Measurements from ENCODE around the gene SELENON. TPM values are rescaled to one million over a fixed set of nuclear protein-coding genes. Genes with fewer than 3 reads are reported as not detected.

The SELENON gene
- polyA plus RNA-seq, 2 donors, result 19.2 to 21.4 TPM

GRCh38 chr1:25770541-25771220 is 29.3 kb upstream of the SELENON start:
- Histone ChIP-seq H3K9me3 (ENCODE audit: control insufficient read depth in 2 of 2, insufficient read depth in 1 of 2, low read depth in 1 of 2, low read length in 1 of 2) (peaks cover 0 to 2% of the 10 kb centered on the region in 2 donors), H3K27ac (ENCODE audit: low read depth in 2 of 2, low read length in 1 of 2) (peak overlapping the region in 1 of 2 donors; percentile 24), H3K4me3 (ENCODE audit: low read depth in 1 of 2, low read length in 2 of 2) (no peak overlapping the region), H3K27me3 (ENCODE audit: control insufficient read depth in 1 of 2, insufficient read depth in 2 of 2, low read length in 2 of 2) (no peaks in the 10 kb centered on the region), H3K36me3 (ENCODE audit: control insufficient read depth in 2 of 2, insufficient read depth in 2 of 2, low read length in 1 of 2) (peaks cover 0 to 4% of the 10 kb centered on the region in 2 donors), H3K4me1 (ENCODE audit: control insufficient read depth in 2 of 2, insufficient read depth in 2 of 2, low read length in 1 of 2) (peaks cover 3 to 11% of the 10 kb centered on the region in 2 donors)
- 79 to 81% methylated on average over 14 of the region's 14 CpGs for WGBS, 2 donors

GRCh38 chr1:25771221-25772114 is 28.5 kb upstream of the SELENON start:
- Histone ChIP-seq H3K36me3 (ENCODE audit: control insufficient read depth in 2 of 2, insufficient read depth in 2 of 2, low read length in 1 of 2) (peaks cover 0 to 4% of the 10 kb centered on the region in 2 donors), H3K27ac (ENCODE audit: low read depth in 2 of 2, low read length in 1 of 2) (peak overlapping the region in 1 of 2 donors; percentile 2), H3K4me1 (ENCODE audit: control insufficient read depth in 2 of 2, insufficient read depth in 2 of 2, low read length in 1 of 2) (peaks cover 3 to 9% of the 10 kb centered on the region in 2 donors), H3K9me3 (ENCODE audit: control insufficient read depth in 2 of 2, insufficient read depth in 1 of 2, low read depth in 1 of 2, low read length in 1 of 2) (peaks cover 0 to 2% of the 10 kb centered on the region in 2 donors), H3K4me3 (ENCODE audit: low read depth in 1 of 2, low read length in 2 of 2) (no peak overlapping the region), H3K27me3 (ENCODE audit: control insufficient read depth in 1 of 2, insufficient read depth in 2 of 2, low read length in 2 of 2) (no peaks in the 10 kb centered on the region)
- 47 to 67% methylated on average over 34 of the region's 34 CpGs for WGBS, 2 donors

GRCh38 chr1:25772164-25772563 is 27.8 kb upstream of the SELENON start:
- no peaks in the 10 kb centered on the region for H3K27me3 ChIP-seq (ENCODE audit: control insufficient read depth in 1 of 2, insufficient read depth in 2 of 2, low read length in 2 of 2)
- peaks cover 3 to 5% of the 10 kb centered on the region in 2 donors for H3K4me1 ChIP-seq (ENCODE audit: control insufficient read depth in 2 of 2, insufficient read depth in 2 of 2, low read length in 1 of 2)
- peaks cover 0 to 2% of the 10 kb centered on the region in 2 donors for H3K9me3 ChIP-seq (ENCODE audit: control insufficient read depth in 2 of 2, insufficient read depth in 1 of 2, low read depth in 1 of 2, low read length in 1 of 2)
- 87 to 97% methylated on average over 5 of the region's 5 CpGs for WGBS, 2 donors
- no peak overlapping the region for H3K27ac ChIP-seq (ENCODE audit: low read depth in 2 of 2, low read length in 1 of 2)
- peaks cover 0 to 4% of the 10 kb centered on the region in 2 donors for H3K36me3 ChIP-seq (ENCODE audit: control insufficient read depth in 2 of 2, insufficient read depth in 2 of 2, low read length in 1 of 2)
- no peak overlapping the region for H3K4me3 ChIP-seq (ENCODE audit: low read depth in 1 of 2, low read length in 2 of 2)

GRCh38 chr1:25772692-25773245 is 27.2 kb upstream of the SELENON start:
- H3K27ac ChIP-seq (ENCODE audit: low read depth in 2 of 2, low read length in 1 of 2), result no peak overlapping the region
- H3K36me3 ChIP-seq (ENCODE audit: control insufficient read depth in 2 of 2, insufficient read depth in 2 of 2, low read length in 1 of 2), result peaks cover 0 to 4% of the 10 kb centered on the region in 2 donors
- peaks cover 3 to 5% of the 10 kb centered on the region in 2 donors for H3K4me1 ChIP-seq (ENCODE audit: control insufficient read depth in 2 of 2, insufficient read depth in 2 of 2, low read length in 1 of 2)
- peaks cover 0 to 2% of the 10 kb centered on the region in 2 donors for H3K9me3 ChIP-seq (ENCODE audit: control insufficient read depth in 2 of 2, insufficient read depth in 1 of 2, low read depth in 1 of 2, low read length in 1 of 2)
- 91 to 93% methylated on average over 5 of the region's 5 CpGs for WGBS, 2 donors
- no peak overlapping the region for H3K4me3 ChIP-seq (ENCODE audit: low read depth in 1 of 2, low read length in 2 of 2)
- H3K27me3 ChIP-seq (ENCODE audit: control insufficient read depth in 1 of 2, insufficient read depth in 2 of 2, low read length in 2 of 2), result no peaks in the 10 kb centered on the region

GRCh38 chr1:25773441-25774125 is 26.4 kb upstream of the SELENON start:
- WGBS, 2 donors, result 43 to 51% methylated on average over 4 of the region's 4 CpGs
- H3K27me3 ChIP-seq (ENCODE audit: control insufficient read depth in 1 of 2, insufficient read depth in 2 of 2, low read length in 2 of 2), result no peaks in the 10 kb centered on the region
- H3K36me3 ChIP-seq (ENCODE audit: control insufficient read depth in 2 of 2, insufficient read depth in 2 of 2, low read length in 1 of 2), result peaks cover 0 to 4% of the 10 kb centered on the region in 2 donors
- no peak overlapping the region for H3K4me3 ChIP-seq (ENCODE audit: low read depth in 1 of 2, low read length in 2 of 2)
- peaks cover 3 to 5% of the 10 kb centered on the region in 2 donors for H3K4me1 ChIP-seq (ENCODE audit: control insufficient read depth in 2 of 2, insufficient read depth in 2 of 2, low read length in 1 of 2)
- peaks cover 0 to 2% of the 10 kb centered on the region in 2 donors for H3K9me3 ChIP-seq (ENCODE audit: control insufficient read depth in 2 of 2, insufficient read depth in 1 of 2, low read depth in 1 of 2, low read length in 1 of 2)
- H3K27ac ChIP-seq (ENCODE audit: low read depth in 2 of 2, low read length in 1 of 2), result no peak overlapping the region

- Histone ChIP-seq H3K27me3 (ENCODE audit: control insufficient read depth in 1 of 2, insufficient read depth in 2 of 2, low read length in 2 of 2) (no peaks in the 10 kb centered on the region), H3K4me3 (ENCODE audit: low read depth in 1 of 2, low read length in 2 of 2) (no peak overlapping the region), H3K27ac (ENCODE audit: low read depth in 2 of 2, low read length in 1 of 2) (no peak overlapping the region), H3K4me1 (ENCODE audit: control insufficient read depth in 2 of 2, insufficient read depth in 2 of 2, low read length in 1 of 2) (peaks cover 3 to 5% of the 10 kb centered on the region in 2 donors), H3K36me3 (ENCODE audit: control insufficient read depth in 2 of 2, insufficient read depth in 2 of 2, low read length in 1 of 2) (peaks cover 0 to 3% of the 10 kb centered on the region in 2 donors), H3K9me3 (ENCODE audit: control insufficient read depth in 2 of 2, insufficient read depth in 1 of 2, low read depth in 1 of 2, low read length in 1 of 2) (no peaks in the 10 kb centered on the region)
- WGBS, 2 donors, result 69 to 76% methylated on average over 13 of the region's 13 CpGs
Measured at GRCh38 chr1:25774206-25774803, 25.7 kb upstream of the SELENON start.

- no peaks in the 10 kb centered on the region for H3K27me3 ChIP-seq (ENCODE audit: control insufficient read depth in 1 of 2, insufficient read depth in 2 of 2, low read length in 2 of 2)
- H3K36me3 ChIP-seq (ENCODE audit: control insufficient read depth in 2 of 2, insufficient read depth in 2 of 2, low read length in 1 of 2), result no peaks in the 10 kb centered on the region
- H3K27ac ChIP-seq (ENCODE audit: low read depth in 2 of 2, low read length in 1 of 2), result no peak overlapping the region
- H3K4me3 ChIP-seq (ENCODE audit: low read depth in 1 of 2, low read length in 2 of 2), result no peak overlapping the region
- no peaks in the 10 kb centered on the region for H3K9me3 ChIP-seq (ENCODE audit: control insufficient read depth in 2 of 2, insufficient read depth in 1 of 2, low read depth in 1 of 2, low read length in 1 of 2)
- H3K4me1 ChIP-seq (ENCODE audit: control insufficient read depth in 2 of 2, insufficient read depth in 2 of 2, low read length in 1 of 2), result peaks cover 0 to 3% of the 10 kb centered on the region in 2 donors
- 50 to 57% methylated on average over 16 of the region's 16 CpGs for WGBS, 2 donors
Measured at GRCh38 chr1:25774921-25775771, 24.8 kb upstream of the SELENON start.

- peaks cover 0 to 5% of the 10 kb centered on the region in 2 donors for H3K4me1 ChIP-seq (ENCODE audit: control insufficient read depth in 2 of 2, insufficient read depth in 2 of 2, low read length in 1 of 2)
- WGBS, 2 donors, result 82 to 84% methylated on average over 8 of the region's 8 CpGs
Measured at GRCh38 chr1:25779388-25779787, 20.6 kb upstream of the SELENON start.

More at GRCh38 chr1:25779388-25779787, 20.6 kb upstream of the SELENON start:
- Histone ChIP-seq H3K27me3 (ENCODE audit: control insufficient read depth in 1 of 2, insufficient read depth in 2 of 2, low read length in 2 of 2) (no peaks in the 10 kb centered on the region), H3K4me3 (ENCODE audit: low read depth in 1 of 2, low read length in 2 of 2) (no peak overlapping the region), H3K27ac (ENCODE audit: low read depth in 2 of 2, low read length in 1 of 2) (no peak overlapping the region), H3K9me3 (ENCODE audit: control insufficient read depth in 2 of 2, insufficient read depth in 1 of 2, low read depth in 1 of 2, low read length in 1 of 2) (no peaks in the 10 kb centered on the region), H3K36me3 (ENCODE audit: control insufficient read depth in 2 of 2, insufficient read depth in 2 of 2, low read length in 1 of 2) (no peaks in the 10 kb centered on the region)
